ENCODE data around the gene SPSB2. TPM values are rescaled to one million over a fixed set of nuclear protein-coding genes. Genes with fewer than 3 reads are reported as not detected.

The SPSB2 gene
- polyA plus RNA-seq, 1 of the 3 experiments (the other 2 are of a cell fraction): 16.9 TPM

DNA sequence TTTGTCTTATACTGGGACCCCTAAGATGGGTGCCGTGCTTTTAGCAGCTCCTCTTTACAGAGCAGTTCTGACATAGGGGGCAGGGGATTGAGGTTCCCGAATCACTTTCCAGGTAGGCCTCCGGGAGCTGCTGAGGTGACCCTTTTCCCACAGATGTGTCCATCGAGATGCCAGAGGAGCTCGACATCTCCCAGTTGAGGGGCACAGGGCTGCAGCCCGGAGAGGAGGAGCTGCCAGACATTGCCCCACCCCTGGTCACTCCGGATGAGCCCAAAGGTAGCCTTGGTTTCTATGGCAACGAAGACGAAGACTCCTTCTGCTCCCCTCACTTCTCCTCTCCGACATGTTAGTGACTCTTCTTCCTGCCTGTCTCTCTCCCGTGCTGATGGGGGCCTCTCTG, 10.1 kb downstream of the SPSB2 start:
- no peaks in the 10 kb centered on the region for H3K27me3 ChIP-seq (ENCODE audit: insufficient read depth)
- ChIA-PET CTCF (interaction anchor here (2.7 to 10.9 kb wide), 2 partner anchors 10 to 11 kb away, joined by 15 to 164 read pairs; partner anchors contain the start of genes CDCA3, SPSB2 and USP5), POLR2A (interaction anchor here (5.9 kb wide), 1 partner anchor 11 kb away, joined by 57 read pairs; the partner anchor contains the start of genes CDCA3 and USP5)
- H3K4me2 ChIP-seq: no peak overlapping the region
- no peak overlapping the region for H3K4me3 ChIP-seq (ENCODE audit: low read depth in 2 of 2, low read length in 1 of 2)
- H2AFZ ChIP-seq (ENCODE audit: low read depth): no peak overlapping the region
- no peaks in the 10 kb centered on the region for H3K9me3 ChIP-seq
- peaks cover 7% of the 10 kb centered on the region for H3F3A ChIP-seq (replicated peaks; ENCODE audit: insufficient read depth)
- H3K9me2 ChIP-seq: no peaks in the 10 kb centered on the region
- 90% methylated on average over 11 of the region's 11 CpGs for WGBS (ENCODE audit: low lambda C conversion rate)
- H3K4me1 ChIP-seq (ENCODE audit: control insufficient read depth in 1 of 2, insufficient read depth in 2 of 2, low read depth in 1 of 2, low read length in 1 of 2): peaks cover 6 to 8% of the 10 kb centered on the region in 2 experiments; a peak in 2 of 4 replicates
- no peak overlapping the region for H3K27ac ChIP-seq (ENCODE audit: low read depth in 2 of 2, low read length in 1 of 2)
- DNase-seq: no peak
- no peak overlapping the region for H3K9ac ChIP-seq
- peaks cover 1% of the 10 kb centered on the region for H4K20me1 ChIP-seq (ENCODE audit: insufficient read depth)
- peaks cover 32 to 64% of the 10 kb centered on the region in 2 experiments for H3K36me3 ChIP-seq (replicated peaks in 1 of 2; ENCODE audit: control insufficient read depth in 1 of 2, insufficient read depth in 2 of 2, low read length in 1 of 2)
- TF ChIP-seq GABPA (IDR thresholded peaks at IDR 0.05; ENCODE audit: low read depth) (no peak), RXRA (IDR thresholded peaks at IDR 0.05; ENCODE audit: borderline replicate concordance, low read depth) (no peak)
- TF ChIP-seq, protein P1, sequence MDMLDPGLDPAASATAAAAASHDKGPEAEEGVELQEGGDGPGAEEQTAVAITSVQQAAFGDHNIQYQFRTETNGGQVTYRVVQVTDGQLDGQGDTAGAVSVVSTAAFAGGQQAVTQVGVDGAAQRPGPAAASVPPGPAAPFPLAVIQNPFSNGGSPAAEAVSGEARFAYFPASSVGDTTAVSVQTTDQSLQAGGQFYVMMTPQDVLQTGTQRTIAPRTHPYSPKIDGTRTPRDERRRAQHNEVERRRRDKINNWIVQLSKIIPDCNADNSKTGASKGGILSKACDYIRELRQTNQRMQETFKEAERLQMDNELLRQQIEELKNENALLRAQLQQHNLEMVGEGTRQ (IDR thresholded peaks at IDR 0.05; ENCODE audit: borderline replicate concordance, low read depth, low read length): no peak
- peaks cover 7% of the 10 kb centered on the region for H3K79me2 ChIP-seq (ENCODE audit: insufficient read depth)

DNA sequence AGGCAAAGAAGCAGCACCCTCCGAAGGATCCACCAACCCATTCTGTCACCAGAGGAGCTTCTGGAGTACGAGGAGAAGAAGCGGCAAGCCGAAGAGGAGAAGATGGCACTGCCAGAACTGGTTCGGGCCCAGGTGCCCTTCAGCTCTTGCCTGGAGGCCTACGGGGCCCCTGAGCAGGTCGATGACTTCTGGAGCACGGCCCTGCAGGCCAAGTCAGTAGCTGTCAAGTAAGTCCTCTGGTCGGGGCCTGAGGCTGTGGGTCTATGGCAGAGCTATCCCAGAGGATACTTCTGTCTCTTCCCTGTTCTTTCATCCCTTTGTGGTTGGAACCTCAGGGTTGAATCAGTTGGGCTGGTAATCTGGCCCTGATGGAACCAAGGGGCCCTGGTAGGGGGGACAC, 11.7 kb downstream of the SPSB2 start:
- ChIA-PET POLR2A (interaction anchor here (1.1 kb wide), 1 partner anchor 10 kb away, joined by 3 read pairs; the partner anchor contains the start of gene USP5), CTCF (interaction anchor here (0.7 to 2.4 kb wide), 6 partner anchors 8 to 31 kb away, joined by 3 to 13 read pairs (median 6); partner anchors contain the start of gene SPSB2)

More for the DNA sequence above, 11.7 kb downstream of the SPSB2 start:
- H3K4me1 ChIP-seq (ENCODE audit: control insufficient read depth in 1 of 2, insufficient read depth in 2 of 2, low read depth in 1 of 2, low read length in 1 of 2): peaks cover 0 to 1% of the 10 kb centered on the region in 2 experiments; a peak in 2 of 4 replicates
- no peak overlapping the region for H2AFZ ChIP-seq (ENCODE audit: low read depth)
- H4K20me1 ChIP-seq (ENCODE audit: insufficient read depth): no peaks in the 10 kb centered on the region
- WGBS (ENCODE audit: low lambda C conversion rate): 98% methylated on average over 5 of the region's 9 CpGs
- no peaks in the 10 kb centered on the region for H3K27me3 ChIP-seq (ENCODE audit: insufficient read depth)
- H3K4me2 ChIP-seq: no peak overlapping the region
- TF ChIP-seq, protein P2, sequence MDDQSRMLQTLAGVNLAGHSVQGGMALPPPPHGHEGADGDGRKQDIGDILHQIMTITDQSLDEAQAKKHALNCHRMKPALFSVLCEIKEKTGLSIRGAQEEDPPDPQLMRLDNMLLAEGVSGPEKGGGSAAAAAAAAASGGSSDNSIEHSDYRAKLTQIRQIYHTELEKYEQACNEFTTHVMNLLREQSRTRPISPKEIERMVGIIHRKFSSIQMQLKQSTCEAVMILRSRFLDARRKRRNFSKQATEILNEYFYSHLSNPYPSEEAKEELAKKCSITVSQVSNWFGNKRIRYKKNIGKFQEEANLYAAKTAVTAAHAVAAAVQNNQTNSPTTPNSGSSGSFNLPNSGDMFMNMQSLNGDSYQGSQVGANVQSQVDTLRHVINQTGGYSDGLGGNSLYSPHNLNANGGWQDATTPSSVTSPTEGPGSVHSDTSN (IDR thresholded peaks at IDR 0.05): no peak
- TF ChIP-seq, protein P3, sequence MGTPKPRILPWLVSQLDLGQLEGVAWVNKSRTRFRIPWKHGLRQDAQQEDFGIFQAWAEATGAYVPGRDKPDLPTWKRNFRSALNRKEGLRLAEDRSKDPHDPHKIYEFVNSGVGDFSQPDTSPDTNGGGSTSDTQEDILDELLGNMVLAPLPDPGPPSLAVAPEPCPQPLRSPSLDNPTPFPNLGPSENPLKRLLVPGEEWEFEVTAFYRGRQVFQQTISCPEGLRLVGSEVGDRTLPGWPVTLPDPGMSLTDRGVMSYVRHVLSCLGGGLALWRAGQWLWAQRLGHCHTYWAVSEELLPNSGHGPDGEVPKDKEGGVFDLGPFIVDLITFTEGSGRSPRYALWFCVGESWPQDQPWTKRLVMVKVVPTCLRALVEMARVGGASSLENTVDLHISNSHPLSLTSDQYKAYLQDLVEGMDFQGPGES (IDR thresholded peaks at IDR 0.05; ENCODE audit: low read depth, low read length): no peak
- TF ChIP-seq RCOR1 (IDR thresholded peaks at IDR 0.05; ENCODE audit: low read length) (no peak), RXRA (IDR thresholded peaks at IDR 0.05; ENCODE audit: borderline replicate concordance, low read depth) (no peak), FOXM1 (IDR thresholded peaks at IDR 0.05; ENCODE audit: low read depth) (no peak), MXI1 (IDR thresholded peaks at IDR 0.05; ENCODE audit: low read depth, low read length) (no peak), GATA2 (CRISPR knock-in tag; IDR thresholded peaks at IDR 0.05) (no peak), SIN3A (IDR thresholded peaks at IDR 0.05; ENCODE audit: borderline replicate concordance, low read depth, low read length) (no peak), ELF1 (IDR thresholded peaks at IDR 0.05) (no peak), RAD21 (IDR thresholded peaks at IDR 0.05; ENCODE audit: low read length) (no peak), FOSL2 (IDR thresholded peaks at IDR 0.05; ENCODE audit: borderline replicate concordance, low read depth) (no peak), FOXJ3 (CRISPR knock-in tag; IDR thresholded peaks at IDR 0.05) (no peak), JUND (IDR thresholded peaks at IDR 0.05) (no peak), NRF1 (IDR thresholded peaks at IDR 0.05; ENCODE audit: low read depth, low read length) (no peak), SMC3 (IDR thresholded peaks at IDR 0.05; ENCODE audit: low read depth, low read length) (no peak), TCF12 (IDR thresholded peaks at IDR 0.05) (no peak)
- TF ChIP-seq, protein P4, sequence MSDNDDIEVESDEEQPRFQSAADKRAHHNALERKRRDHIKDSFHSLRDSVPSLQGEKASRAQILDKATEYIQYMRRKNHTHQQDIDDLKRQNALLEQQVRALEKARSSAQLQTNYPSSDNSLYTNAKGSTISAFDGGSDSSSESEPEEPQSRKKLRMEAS (IDR thresholded peaks at IDR 0.05; ENCODE audit: low read depth): no peak
- TF ChIP-seq, protein P1 (IDR thresholded peaks at IDR 0.05; ENCODE audit: borderline replicate concordance, low read depth, low read length): no peak
- DNase-seq: no peak
- H3F3A ChIP-seq (replicated peaks; ENCODE audit: insufficient read depth): peaks cover 5% of the 10 kb centered on the region
- H3K9me2 ChIP-seq: no peaks in the 10 kb centered on the region
- no peak overlapping the region for H3K4me3 ChIP-seq (ENCODE audit: low read depth in 2 of 2, low read length in 1 of 2)
- H3K79me2 ChIP-seq (ENCODE audit: insufficient read depth): no peaks in the 10 kb centered on the region
- no peaks in the 10 kb centered on the region for H3K9me3 ChIP-seq
- H3K27ac ChIP-seq (ENCODE audit: low read depth in 2 of 2, low read length in 1 of 2): no peak overlapping the region
- H3K36me3 ChIP-seq (replicated peaks in 1 of 2; ENCODE audit: control insufficient read depth in 1 of 2, insufficient read depth in 2 of 2, low read length in 1 of 2): peaks cover 40 to 78% of the 10 kb centered on the region in 2 experiments
- no peak overlapping the region for H3K9ac ChIP-seq

All from SK-N-SH (cell line).